SJSA1 (cell line): ENCODE results near the gene MAD1L1. TPM values are rescaled to one million over a fixed set of nuclear protein-coding genes. Genes with fewer than 3 reads are reported as not detected.

Experiments used
- total RNA-seq: library from RNA; depleted of rRNA; stranded (reverse); fragments of >200 nt; shearing (Covaris generic); gene quantifications from 2 replicates; pipeline ENCODE4 v1.2.3, GENCODE V29; 2014; rRNA removed

The MAD1L1 gene
- total RNA-seq, 1 experiment from 2014 or later, result 44.0 TPM

Other genes starting within 250 kb of the MAD1L1 start
- gene MRM2, start 9.3 kb upstream of the MAD1L1 start, total RNA-seq, result 25.0 and 31.6 TPM in 2 replicates
- 50.7 and 86.5 TPM in 2 replicates for gene NUDT1, start 9.3 kb upstream of the MAD1L1 start, total RNA-seq
- gene SNX8, start 81.5 kb upstream of the MAD1L1 start, total RNA-seq, result 10.1 and 12.2 TPM in 2 replicates
- 192 and 199 TPM in 2 replicates for gene EIF3B, start 121.9 kb upstream of the MAD1L1 start, total RNA-seq
- gene CHST12, start 170.7 kb upstream of the MAD1L1 start, total RNA-seq, result 9.7 and 10.7 TPM in 2 replicates
- gene GRIFIN, start 243.5 kb upstream of the MAD1L1 start, total RNA-seq, result not detected in 2 replicates